ENCODE data around the gene FGF21.

GRCh38 chr19:48772503-48772953 is 17.2 kb downstream of the FGF21 start:
- TF ChIP-seq POLR2A (IDR thresholded peaks at IDR 0.05; ENCODE audit: low read depth, low read length) (no peak), POLR2AphosphoS5 (IDR thresholded peaks at IDR 0.05; ENCODE audit: low read depth, low read length) (no peak), TAF1 (IDR thresholded peaks at IDR 0.05; ENCODE audit: borderline replicate concordance, low read depth, low read length) (no peak)

Measured in GM12892 (cell line).